Stromal cell of bone marrow (primary cell): ENCODE data around the gene ROR2.
A peak's percentile ranks its signal among the peaks of the same experiment; 100 is the strongest.
"Not testable (repeated sequence)": the region's sequence is repeated elsewhere in the genome, so short reads cannot be mapped to it uniquely, and the experiment has no call there.

Source experiments
- DNase-seq: peaks from one replicate; pipeline ENCODE4 v3.0.0-alpha.2; 2012; ENCODE audit warnings: low read depth

ROR2 gene

GRCh38 chr9:91817106-91817492, 132.9 kb downstream of the ROR2 start:
- no peak for DNase-seq

DNA sequence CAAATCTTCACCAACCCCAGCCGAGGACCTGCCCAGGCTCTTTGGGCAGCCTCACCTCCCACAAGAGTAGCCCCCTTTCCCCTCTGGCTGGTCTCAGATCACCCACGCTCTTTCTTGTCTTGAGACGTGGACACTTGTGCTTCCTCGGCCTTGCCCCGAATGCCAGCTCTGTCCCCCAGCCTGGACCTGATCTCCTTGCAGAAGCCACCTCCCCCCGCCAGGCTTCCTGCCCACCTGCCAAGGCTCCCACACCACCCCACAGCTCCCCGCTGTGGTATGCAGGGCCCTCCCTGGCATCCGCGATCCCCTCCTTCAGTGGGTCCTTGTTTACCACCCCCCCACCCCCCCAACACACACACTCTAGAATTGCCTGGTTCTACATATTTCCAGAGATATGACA, 133.7 kb downstream of the ROR2 start:
- DNase-seq, result no peak

- no peak for DNase-seq
These were observed 134.1 kb downstream of the ROR2 start for GRCh38 chr9:91815896-91816295.

DNA sequence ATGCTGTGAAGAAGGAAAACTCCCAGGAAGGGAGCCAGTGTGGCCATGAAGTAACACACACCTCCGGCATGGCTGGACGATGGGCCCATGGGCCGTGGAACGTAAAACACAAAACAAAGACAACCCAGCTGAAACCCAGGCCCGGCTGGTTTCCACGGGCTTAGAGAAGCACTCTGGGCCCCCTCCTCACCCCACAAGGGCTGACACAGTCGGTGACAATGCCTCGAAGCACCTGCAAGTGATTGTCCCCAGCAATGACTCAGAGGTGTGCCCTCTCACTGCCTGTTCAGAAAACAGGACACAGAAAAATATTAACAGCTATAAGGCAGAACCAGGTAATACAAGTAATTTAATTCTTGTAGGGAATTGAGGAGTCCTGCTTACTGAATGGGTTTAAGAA, 135.3 kb downstream of the ROR2 start:
- DNase-seq, result no peak

DNA sequence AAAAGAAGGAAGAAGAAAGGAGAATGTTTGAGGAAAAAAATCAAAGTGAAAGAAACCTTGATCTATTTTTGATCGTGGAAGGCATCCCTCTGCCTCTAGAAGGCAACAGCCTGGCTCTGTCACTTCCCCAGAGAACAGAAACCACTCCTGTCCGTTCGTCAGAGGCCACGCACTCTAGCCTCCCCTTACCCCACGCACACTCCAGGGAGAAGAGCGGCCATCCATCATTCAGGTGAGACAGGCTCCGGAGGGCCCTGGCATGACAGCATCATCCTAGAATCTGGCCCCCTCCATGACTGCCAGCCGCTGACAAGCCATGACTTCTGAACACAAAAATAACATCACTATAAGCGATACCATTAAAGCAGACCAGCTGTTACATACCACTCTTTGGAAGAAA, 135.8 kb downstream of the ROR2 start:
- DNase-seq, result no peak

DNA sequence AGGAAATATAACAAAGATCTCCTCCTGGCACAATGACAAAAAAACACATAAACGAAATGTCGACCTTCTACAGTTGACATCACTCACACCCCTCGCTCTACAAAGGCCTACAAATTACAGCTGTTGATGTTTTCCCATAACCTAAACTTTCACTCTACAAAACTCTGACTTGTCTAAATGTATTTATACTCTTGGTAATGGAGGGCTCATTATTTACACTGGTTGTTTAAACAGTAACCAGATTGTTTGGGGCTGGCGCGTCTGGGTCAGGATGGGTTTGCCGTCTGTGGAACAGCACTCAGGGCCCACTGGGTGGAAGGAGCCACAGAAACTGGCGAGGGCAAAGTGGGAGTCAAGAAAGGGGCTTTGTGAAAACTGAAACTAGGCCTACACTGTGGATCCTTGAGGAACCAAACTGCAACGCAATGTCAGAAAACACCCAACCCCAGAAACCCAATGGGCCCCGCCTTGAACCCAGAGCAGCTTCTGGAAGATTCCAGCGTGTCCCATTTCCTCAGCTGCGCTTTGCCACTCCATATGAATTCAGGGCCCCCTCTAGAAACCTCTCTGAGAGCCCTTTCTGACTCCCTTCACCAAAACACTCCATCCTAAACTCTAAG, 136.7 kb downstream of the ROR2 start:
- DNase-seq, result no peak

DNA sequence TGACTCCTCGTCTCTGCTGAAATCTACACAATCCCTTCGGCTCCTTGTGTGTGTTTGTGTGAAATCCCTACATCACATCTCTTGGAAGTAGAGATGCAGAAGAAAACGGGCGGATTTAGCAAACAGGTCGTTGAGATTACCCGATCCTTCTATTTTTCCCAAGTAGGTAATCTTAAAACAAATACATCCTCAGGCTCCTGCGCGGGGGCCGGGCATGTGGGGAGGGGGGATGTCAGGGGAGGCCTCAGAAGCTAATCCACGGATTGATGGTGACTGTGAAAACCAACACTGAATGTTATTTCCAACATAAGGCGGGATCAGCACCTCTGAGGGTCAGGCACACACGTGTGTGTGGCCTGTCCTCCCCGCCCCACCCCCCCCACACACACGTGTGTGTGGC, 137.8 kb downstream of the ROR2 start:
- no peak for DNase-seq

GRCh38 chr9:91811024-91811909, 138.8 kb downstream of the ROR2 start:
- DNase-seq, result no peak

GRCh38 chr9:91810286-91810905, 139.6 kb downstream of the ROR2 start:
- DNase-seq, result no peak

- DNase-seq, result no peak
These were observed 140.3 kb downstream of the ROR2 start for GRCh38 chr9:91809581-91810285.

GRCh38 chr9:91807643-91808246, 142.3 kb downstream of the ROR2 start:
- no peak for DNase-seq

DNA sequence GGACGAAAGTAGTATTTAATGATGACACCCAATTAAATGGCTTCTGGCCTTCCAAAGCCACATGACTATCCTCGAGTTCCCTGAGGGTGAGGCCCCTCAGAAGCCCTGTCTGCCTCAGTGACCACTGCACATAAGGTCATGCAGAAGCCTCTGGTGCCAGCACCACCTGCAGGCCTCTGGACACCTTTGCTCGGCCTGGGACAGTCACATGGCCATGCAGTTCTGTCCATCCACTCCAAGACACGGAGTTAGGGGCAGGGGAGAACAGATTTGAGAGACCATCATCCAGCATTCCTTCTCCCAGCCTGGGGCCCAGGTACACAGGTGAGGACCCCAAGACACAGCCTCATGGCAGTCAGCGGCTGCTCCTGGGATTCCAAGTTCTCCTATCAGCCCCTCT, 145.0 kb downstream of the ROR2 start:
- no peak for DNase-seq

DNA sequence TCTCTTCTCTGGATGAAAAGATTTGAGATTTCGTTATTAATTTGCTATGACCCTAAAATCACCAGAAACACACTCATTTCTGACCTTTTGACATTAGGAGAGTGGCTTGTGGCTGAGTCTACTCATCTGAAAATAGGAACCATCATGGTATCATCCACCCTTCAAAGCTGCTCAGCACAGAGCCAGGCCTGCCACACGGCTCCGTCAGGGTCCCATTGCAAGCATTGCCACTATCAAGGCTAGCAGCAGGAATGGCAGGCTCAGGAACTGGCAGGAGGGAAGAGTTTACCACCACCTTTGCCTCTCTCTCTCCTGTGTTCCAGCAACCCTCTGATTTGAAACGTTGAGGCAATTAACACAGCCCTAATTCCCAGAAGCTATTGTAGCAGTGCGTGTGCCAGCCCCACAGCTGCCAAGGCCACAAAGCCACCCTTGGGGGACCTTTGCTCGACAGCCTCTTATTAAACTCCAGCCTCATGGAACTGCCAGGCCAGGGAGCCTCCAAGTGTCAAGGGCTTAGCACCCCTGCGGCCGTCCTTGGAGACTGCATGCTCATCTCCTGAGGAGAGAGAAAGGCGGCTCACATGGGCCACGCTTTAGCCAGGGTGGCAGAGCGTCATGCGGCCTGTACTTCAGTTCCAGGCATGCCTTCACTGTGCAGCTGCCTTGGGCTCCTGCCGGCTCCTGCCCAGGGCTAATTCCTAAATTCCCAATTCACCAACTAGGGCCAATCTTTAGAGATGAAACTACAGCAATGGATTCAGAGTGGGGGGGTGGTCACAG, 145.9 kb downstream of the ROR2 start:
- DNase-seq, result no peak

- peak; percentile 37 for DNase-seq
These were observed 146.7 kb downstream of the ROR2 start for GRCh38 chr9:91803151-91803940.

DNA sequence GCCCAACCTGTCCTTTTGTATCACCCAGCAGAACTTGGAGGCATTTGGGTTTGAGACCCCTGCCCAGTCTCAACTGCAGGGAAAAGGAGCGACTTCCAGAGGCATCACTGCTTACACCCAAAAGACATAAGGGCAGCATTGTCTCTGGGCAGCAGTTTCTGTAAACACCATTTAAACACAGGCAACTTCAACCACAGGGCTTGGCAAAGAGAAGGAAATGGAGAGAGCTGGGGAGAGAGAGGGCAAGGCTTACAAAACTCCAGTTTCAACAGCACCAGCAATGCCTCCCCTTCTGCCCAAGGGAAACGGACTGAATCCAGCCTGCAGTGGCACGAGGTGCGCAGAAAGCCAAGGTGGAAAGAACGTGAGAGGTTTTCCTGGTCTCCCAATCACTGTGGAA, 147.6 kb downstream of the ROR2 start:
- DNase-seq, result no peak

GRCh38 chr9:91800473-91801030, 149.5 kb downstream of the ROR2 start:
- DNase-seq, result no peak

- DNase-seq, result no peak
These were observed 150.8 kb downstream of the ROR2 start for GRCh38 chr9:91799113-91799744.

DNA sequence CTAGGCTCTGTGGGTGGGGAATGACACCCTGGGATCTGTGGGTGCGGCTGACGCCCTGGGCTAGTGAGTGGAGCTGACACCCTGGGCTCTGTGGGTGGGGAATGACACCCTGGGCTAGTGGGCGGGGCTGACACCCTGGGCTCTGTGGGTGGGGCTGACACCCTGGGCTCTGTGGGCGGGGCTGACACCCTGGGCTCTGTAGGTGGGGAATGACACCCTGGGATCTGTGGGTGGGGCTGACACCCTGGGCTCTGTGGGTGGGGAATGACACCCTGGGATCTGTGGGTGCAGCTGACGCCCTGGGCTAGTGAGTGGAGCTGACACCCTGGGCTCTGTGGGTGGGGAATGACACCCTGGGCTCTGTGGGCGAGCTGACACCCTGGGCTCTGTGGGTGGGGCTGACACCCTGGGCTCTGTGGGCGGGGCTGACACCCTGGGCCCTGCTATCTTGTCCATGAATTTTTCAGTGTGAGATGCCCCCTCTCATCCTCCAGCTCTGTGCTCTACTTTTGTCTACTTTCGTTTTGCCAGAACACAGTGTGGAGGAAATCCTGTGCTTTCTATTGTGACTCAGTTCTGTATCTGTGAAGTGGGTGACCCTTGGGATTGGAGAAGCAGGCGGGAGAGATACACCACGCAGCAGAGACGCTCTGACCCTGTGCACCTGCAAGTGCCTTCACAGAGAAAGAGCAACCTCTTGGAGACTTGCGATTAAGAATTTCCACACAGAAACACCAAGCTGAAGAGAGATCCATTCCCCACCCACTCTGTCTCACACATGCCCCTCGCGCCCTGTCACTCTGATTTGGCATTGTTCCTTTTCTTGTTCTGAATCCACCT, 151.5 kb downstream of the ROR2 start:
- not testable (repeated sequence) for DNase-seq

GRCh38 chr9:91797517-91797916, 152.5 kb downstream of the ROR2 start:
- DNase-seq, result not testable (repeated sequence)
